CD4-positive, alpha-beta memory T cell (primary cell): ENCODE measurements around the gene SPON2. TPM values are rescaled to one million over a fixed set of nuclear protein-coding genes. Genes with fewer than 3 reads are reported as not detected.

Source experiments
- CTCF ChIA-PET: fragments of 350-600 bp; sonication (Branson Sonifier 250); formaldehyde crosslinking; loops from one replicate; lab custom pipeline; 2021; ENCODE audit warnings: inconsistent platforms; ENCODE audit not compliant: partially characterized antibody; lab: Charles Lee
- POLR2A ChIA-PET: fragments of 350-600 bp; sonication (Branson Sonifier 250); formaldehyde crosslinking; loops from one replicate; lab custom pipeline; 2021; ENCODE audit not compliant: partially characterized antibody; lab: Charles Lee
- DNase-seq, 5 donors: peaks; one replicate each; pipeline versions ENCODE4 v3.0.0 to v3.0.0-alpha.2; 2020 to 2022; ENCODE audit warnings: mixed read lengths in 1 of 5
- H3K27ac ChIP-seq: one replicate; pipeline ENCODE4 v1.7.0; 2013; ENCODE audit warnings: low read depth, low read length
- H3K27me3 ChIP-seq: 2 replicates; pipeline ENCODE4 v1.7.0; 2013; ENCODE audit warnings: mild to moderate bottlenecking, low read length, moderate library complexity; ENCODE audit not compliant: insufficient read depth
- H3K36me3 ChIP-seq: 2 replicates; pipeline ENCODE4 v1.7.0; 2013; ENCODE audit warnings: mild to moderate bottlenecking, low read length, moderate library complexity; ENCODE audit not compliant: insufficient read depth
- H3K4me1 ChIP-seq: 2 replicates; pipeline ENCODE4 v1.7.0; 2013; ENCODE audit warnings: mild to moderate bottlenecking, low read length, moderate library complexity; ENCODE audit not compliant: insufficient read depth
- H3K4me3 ChIP-seq, 2 donors: one replicate each; pipeline ENCODE4 v1.7.0; 2013; ENCODE audit warnings: low read length in 2 of 2, mild to moderate bottlenecking in 1 of 2
- H3K9me3 ChIP-seq, 2 donors: one replicate each; pipeline ENCODE4 v1.7.0; 2013; ENCODE audit warnings: low read length in 2 of 2, control low read depth in 1 of 2; ENCODE audit not compliant: control insufficient read depth in 1 of 2
- H3K27ac Mint-ChIP-seq, 7 donors: one replicate each; pipeline ENCODE4 v1.8.0; 2020 to 2021; ENCODE audit warnings: mixed read lengths in 7 of 7, mild to moderate bottlenecking in 6 of 7, inconsistent platforms in 3 of 7, moderate library complexity in 3 of 7
- H3K27me3 Mint-ChIP-seq, 2 donors: one replicate each; pipeline ENCODE4 v1.8.0; 2020 to 2021; ENCODE audit warnings: mixed read lengths in 2 of 2
- H3K36me3 Mint-ChIP-seq, 2 donors: one replicate each; pipeline ENCODE4 v1.8.0; 2020 to 2021; ENCODE audit warnings: mixed read lengths in 2 of 2, inconsistent platforms in 1 of 2, mild to moderate bottlenecking in 1 of 2
- H3K4me1 Mint-ChIP-seq, 4 donors: one replicate each; pipeline ENCODE4 v1.8.0; 2020 to 2021; ENCODE audit warnings: mixed read lengths in 4 of 4, mild to moderate bottlenecking in 1 of 4
- H3K4me3 Mint-ChIP-seq, 8 donors: one replicate each; pipeline ENCODE4 v1.8.0; 2020 to 2021; ENCODE audit warnings: mixed read lengths in 8 of 8, mild to moderate bottlenecking in 7 of 8, moderate library complexity in 6 of 8, inconsistent platforms in 3 of 8
- H3K9me3 Mint-ChIP-seq, 8 donors: one replicate each; pipeline ENCODE4 v1.8.0; 2020 to 2021; ENCODE audit warnings: mixed read lengths in 8 of 8, mild to moderate bottlenecking in 5 of 8, inconsistent platforms in 3 of 8, moderate library complexity in 1 of 8
- intact Hi-C: fragments of 100-400 bp; cut with micrococcal nuclease; formaldehyde crosslinking; loops from one replicate; pipeline ENCODE4 v1.15.1; 2023
- polyA plus RNA-seq, 2 donors: library from polyadenylated mRNA; unstranded; fragments of 300-500 nt; fragmentation: Illumina TruSeq; gene quantifications; one replicate each; pipeline ENCODE4 v1.2.3, GENCODE V29; 2021
- total RNA-seq, 2 experiments: library from RNA; stranded (reverse); gene quantifications; one replicate each; pipeline ENCODE4 v1.2.3, GENCODE V29; 2021

SPON2 gene
- total and polyA plus RNA-seq, 4 experiments from 2014 or later: 5.4 to 8.4 (median 7.2) TPM

DNA sequence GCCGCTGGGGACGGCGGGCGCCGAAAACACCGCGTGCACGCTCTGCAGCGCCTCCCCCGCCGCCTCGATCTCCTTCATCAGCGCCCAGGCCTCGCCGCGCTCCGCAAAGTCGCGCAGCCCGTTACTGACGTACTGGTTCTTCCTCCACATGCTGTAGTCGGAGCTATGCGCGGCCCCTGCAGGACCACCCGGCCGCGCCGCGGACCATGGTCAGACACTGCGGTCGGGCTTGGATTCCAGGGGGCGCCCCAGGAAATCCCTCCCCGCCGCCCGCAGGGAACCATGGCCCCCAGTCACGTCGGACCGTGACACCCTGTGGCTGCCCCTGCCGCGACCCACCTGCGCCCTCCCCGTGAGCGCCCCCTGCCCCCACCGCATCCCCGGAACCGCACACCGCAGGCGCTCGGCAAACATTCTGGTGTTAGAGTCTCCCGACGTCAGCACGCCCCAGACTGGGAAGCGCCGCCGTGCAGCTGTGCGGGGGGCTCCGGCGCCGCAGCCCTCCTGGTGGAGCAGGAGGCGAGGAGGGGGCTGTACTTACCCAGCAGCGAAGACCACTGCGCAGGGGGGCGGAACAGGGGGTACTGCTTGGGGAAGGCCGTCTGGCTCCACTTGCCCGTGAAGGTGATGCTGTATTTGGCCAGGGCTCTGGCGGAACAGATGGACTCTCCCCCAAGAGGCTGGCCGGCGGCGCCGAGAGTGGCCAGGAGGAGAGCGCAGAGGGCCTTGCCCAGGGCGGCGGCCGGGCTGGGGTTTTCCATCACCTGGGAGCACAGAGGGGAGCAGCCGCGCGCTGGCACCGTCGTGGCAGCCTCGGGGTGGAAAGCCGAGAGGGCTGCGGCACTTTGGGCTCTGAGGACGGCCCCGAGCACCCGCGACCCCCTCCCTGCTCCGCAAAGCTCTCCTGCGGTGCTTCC lies 814 bp downstream of the SPON2 start:
- CTCF ChIA-PET: interaction anchor here (1.0 to 2.0 kb wide), 4 partner anchors 9 to 93 kb away, joined by 3 to 4 read pairs (median 4); no protein-coding TSS in a partner anchor
- H3K36me3 ChIP-seq: no peaks in the 10 kb centered on the region
- Mint-ChIP-seq H3K9me3 (no peaks in the 10 kb centered on the region), H3K27me3 (peaks cover 2 to 8% of the 10 kb centered on the region in 2 donors), H3K4me3 (peak overlapping the region; percentile 46 to 80 (median 70)), H3K4me1 (peaks cover 8 to 32% (median 13%) of the 10 kb centered on the region in 4 donors), H3K27ac (peak overlapping the region in 5 of 7 donors; percentile 12 to 82 (median 31)), H3K36me3 (peaks cover 0 to 3% of the 10 kb centered on the region in 2 donors)
- peaks cover 16% of the 10 kb centered on the region for H3K27me3 ChIP-seq
- POLR2A ChIA-PET: interaction anchor here (0.5 to 2.5 kb wide), 7 partner anchors 8 to 553 kb away, joined by 3 to 16 read pairs (median 5); partner anchors contain the start of gene CTBP1
- peaks cover 27% of the 10 kb centered on the region for H3K4me1 ChIP-seq
- H3K27ac ChIP-seq: no peak overlapping the region
- intact Hi-C loops: loop anchor here (1.0 kb wide), 1 partner anchor 96 kb away; no protein-coding TSS in a partner anchor
- no peaks in the 10 kb centered on the region for H3K9me3 ChIP-seq
- H3K4me3 ChIP-seq: peak overlapping the region in 1 of 2 donors; percentile 19
- DNase-seq: peak; percentile 53 to 64 (median 58)

DNA sequence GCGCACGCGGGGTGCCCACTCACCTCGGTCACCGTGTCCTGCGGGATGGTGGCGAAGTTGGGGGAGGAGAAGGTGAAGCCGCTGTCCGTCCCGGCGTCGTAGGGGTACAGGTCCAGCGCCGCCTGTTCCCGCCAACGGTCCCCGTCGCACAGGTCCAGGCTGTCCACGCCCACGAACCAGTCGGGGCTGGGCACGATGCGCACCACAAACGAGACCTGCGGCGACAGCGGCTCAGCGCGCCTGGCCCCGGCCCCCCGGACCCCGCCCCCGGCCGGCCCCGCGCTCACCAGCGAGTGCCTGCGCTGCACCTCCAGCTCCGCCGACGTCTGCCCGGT lies 1.4 kb downstream of the SPON2 start:
- Histone ChIP-seq H3K27ac (no peak overlapping the region), H3K9me3 (no peaks in the 10 kb centered on the region), H3K4me1 (peaks cover 27% of the 10 kb centered on the region), H3K27me3 (peaks cover 16% of the 10 kb centered on the region), H3K4me3 (no peak overlapping the region), H3K36me3 (no peaks in the 10 kb centered on the region)
- H3K27me3 Mint-ChIP-seq: peaks cover 2 to 5% of the 10 kb centered on the region in 2 donors
- H3K9me3 Mint-ChIP-seq: no peaks in the 10 kb centered on the region
- peak overlapping the region in 6 of 8 donors; percentile 68 to 80 (median 72) for H3K4me3 Mint-ChIP-seq
- H3K4me1 Mint-ChIP-seq: peaks cover 5 to 29% (median 14%) of the 10 kb centered on the region in 4 donors
- intact Hi-C loops: loop anchor here (1.0 kb wide), 1 partner anchor 96 kb away; no protein-coding TSS in a partner anchor
- CTCF ChIA-PET: interaction anchor here (1.0 to 1.3 kb wide), 3 partner anchors 9 to 41 kb away, joined by 3 to 4 read pairs (median 3); no protein-coding TSS in a partner anchor
- DNase-seq: no peak
- POLR2A ChIA-PET: interaction anchor here (0.5 to 2.5 kb wide), 5 partner anchors 9 to 554 kb away, joined by 3 to 16 read pairs (median 5); partner anchors contain the start of gene CTBP1
- H3K36me3 Mint-ChIP-seq: peaks cover 0 to 3% of the 10 kb centered on the region in 2 donors
- no peak overlapping the region for H3K27ac Mint-ChIP-seq

DNA sequence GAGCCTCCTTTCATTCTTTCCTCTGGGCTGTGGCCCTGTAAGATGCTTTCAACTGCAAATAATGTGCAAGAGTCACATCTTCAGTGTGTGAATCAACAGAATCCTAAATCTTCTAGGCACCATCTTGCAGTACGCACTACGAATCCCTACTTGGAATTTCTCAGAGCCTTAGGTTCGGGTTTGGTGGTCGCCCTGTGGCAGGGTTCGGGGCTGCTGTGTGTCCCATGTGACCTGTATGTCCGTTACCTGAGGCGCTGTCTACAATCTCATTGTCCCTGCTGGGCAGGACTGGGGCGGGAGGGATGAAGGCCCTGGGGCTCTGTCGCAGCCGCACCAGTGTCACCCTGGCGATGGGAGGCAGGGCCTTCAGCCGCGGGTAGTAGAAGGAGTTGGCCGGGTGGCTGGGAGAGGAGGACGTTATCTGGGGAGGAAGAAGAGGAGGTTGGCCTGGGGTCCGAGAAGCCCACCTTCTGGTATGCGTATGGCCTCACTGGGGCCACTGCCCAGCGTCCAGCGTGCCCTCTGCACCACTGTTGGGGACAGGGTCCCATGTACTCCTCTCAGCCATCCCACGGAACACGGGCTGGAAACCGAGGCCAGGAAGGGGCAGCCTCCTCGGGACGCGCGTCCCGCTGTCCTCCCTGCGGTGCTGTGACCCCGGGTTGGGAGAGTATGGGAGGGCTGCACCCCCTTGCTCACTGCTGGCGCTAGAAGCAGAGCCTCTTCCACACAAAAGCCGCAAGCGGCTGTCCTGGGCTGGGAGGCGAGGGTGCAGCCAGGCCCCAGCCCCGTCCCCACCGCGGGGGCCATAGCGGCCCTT lies 2.0 kb downstream of the SPON2 start:
- CTCF ChIA-PET: interaction anchor here (1.0 to 5.5 kb wide), 5 partner anchors 10 to 160 kb away, joined by 3 to 109 read pairs (median 3); no protein-coding TSS in a partner anchor
- H3K4me3 Mint-ChIP-seq: peak overlapping the region in 5 of 8 donors; percentile 22 to 73 (median 47)
- DNase-seq: no peak

DNA sequence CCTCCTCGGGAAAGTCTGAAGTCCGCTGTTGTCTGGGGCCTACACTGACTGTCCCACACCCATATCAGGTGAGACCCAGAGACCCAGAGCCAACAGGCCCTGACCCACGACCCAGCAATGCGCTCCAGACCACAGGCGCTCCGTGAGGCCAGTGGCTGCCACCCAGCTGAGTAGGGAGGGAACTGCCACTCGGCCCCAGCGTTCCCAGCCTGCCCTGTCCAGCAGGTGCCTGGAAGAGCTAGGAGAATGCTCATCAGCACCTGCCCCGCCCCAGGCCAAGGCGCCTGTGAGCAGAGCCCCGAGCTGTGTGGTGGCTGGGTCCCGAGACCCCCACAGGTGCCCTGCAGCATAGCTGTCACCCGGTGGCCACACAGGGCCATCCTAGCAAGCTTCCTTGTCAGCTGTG lies 2.7 kb downstream of the SPON2 start:
- CTCF ChIA-PET: interaction anchor here (1.0 to 5.5 kb wide), 3 partner anchors 39 to 161 kb away, joined by 3 to 109 read pairs (median 4); no protein-coding TSS in a partner anchor
- H3K36me3 ChIP-seq: no peaks in the 10 kb centered on the region
- Mint-ChIP-seq H3K27ac (no peak overlapping the region), H3K36me3 (peaks cover 0 to 3% of the 10 kb centered on the region in 2 donors), H3K4me3 (peak overlapping the region in 1 of 8 donors; percentile 57), H3K4me1 (peaks cover 5 to 29% (median 14%) of the 10 kb centered on the region in 4 donors), H3K9me3 (no peaks in the 10 kb centered on the region), H3K27me3 (peaks cover 2 to 5% of the 10 kb centered on the region in 2 donors)
- H3K4me1 ChIP-seq: peaks cover 27% of the 10 kb centered on the region
- intact Hi-C loops: no loop called here
- no peak overlapping the region for H3K27ac ChIP-seq
- no peak for DNase-seq
- no peaks in the 10 kb centered on the region for H3K9me3 ChIP-seq
- POLR2A ChIA-PET: interaction anchor here (4.4 kb wide), 2 partner anchors 31 to 79 kb away, joined by 25 to 50 read pairs; partner anchors contain the start of gene CTBP1
- H3K4me3 ChIP-seq: no peak overlapping the region
- H3K27me3 ChIP-seq: peaks cover 16% of the 10 kb centered on the region

More for the DNA sequence above, 2.0 kb downstream of the SPON2 start:
- Mint-ChIP-seq H3K27me3 (peaks cover 2 to 5% of the 10 kb centered on the region in 2 donors), H3K4me1 (peaks cover 5 to 29% (median 14%) of the 10 kb centered on the region in 4 donors), H3K9me3 (no peaks in the 10 kb centered on the region), H3K36me3 (peaks cover 0 to 3% of the 10 kb centered on the region in 2 donors), H3K27ac (no peak overlapping the region)
- Histone ChIP-seq H3K27ac (no peak overlapping the region), H3K36me3 (no peaks in the 10 kb centered on the region), H3K9me3 (no peaks in the 10 kb centered on the region), H3K27me3 (peaks cover 16% of the 10 kb centered on the region), H3K4me3 (no peak overlapping the region), H3K4me1 (peaks cover 27% of the 10 kb centered on the region)
- intact Hi-C loops: no loop called here
- POLR2A ChIA-PET: interaction anchor here (0.8 to 2.5 kb wide), 4 partner anchors 10 to 97 kb away, joined by 3 to 16 read pairs (median 6); partner anchors contain the start of gene CTBP1

DNA sequence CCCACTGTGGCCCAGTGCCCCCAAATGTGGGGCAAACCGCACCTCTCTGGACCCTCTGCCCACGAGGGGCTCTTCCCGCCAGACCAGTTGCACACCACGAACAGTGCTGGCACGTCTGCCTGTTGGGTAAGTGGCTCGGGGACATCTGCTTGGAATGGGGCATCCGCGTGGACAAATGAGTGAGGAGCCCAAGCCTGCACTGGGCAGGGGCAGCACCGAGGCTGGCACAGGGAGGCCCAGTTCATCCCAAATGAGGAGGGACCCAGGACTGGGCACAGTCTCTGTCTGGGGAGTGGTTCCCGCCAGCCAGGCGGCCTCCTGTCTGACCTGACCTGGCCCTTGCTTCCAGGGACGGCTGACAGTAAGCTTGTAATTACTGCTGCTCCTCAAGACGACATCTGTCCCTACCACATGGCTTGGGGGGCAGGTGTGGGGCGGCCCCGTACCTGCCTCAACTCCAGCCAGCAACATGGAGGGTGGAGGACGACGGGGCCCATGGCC lies 3.2 kb downstream of the SPON2 start:
- H3K4me3 ChIP-seq: no peak overlapping the region
- H3K9me3 ChIP-seq: no peaks in the 10 kb centered on the region
- no peak overlapping the region for H3K27ac ChIP-seq
- intact Hi-C loops: no loop called here
- H3K4me1 Mint-ChIP-seq: peaks cover 5 to 29% (median 14%) of the 10 kb centered on the region in 4 donors
- peaks cover 0 to 3% of the 10 kb centered on the region in 2 donors for H3K36me3 Mint-ChIP-seq
- ChIA-PET POLR2A (interaction anchor here (0.8 to 4.4 kb wide), 4 partner anchors 32 to 99 kb away, joined by 3 to 50 read pairs (median 14); partner anchors contain the start of gene CTBP1), CTCF (interaction anchor here (1.0 to 5.5 kb wide), 4 partner anchors 34 to 161 kb away, joined by 3 to 109 read pairs (median 14); no protein-coding TSS in a partner anchor)
- H3K9me3 Mint-ChIP-seq: no peaks in the 10 kb centered on the region
- peak overlapping the region in 4 of 7 donors; percentile 18 to 74 (median 64) for H3K27ac Mint-ChIP-seq
- peaks cover 2 to 5% of the 10 kb centered on the region in 2 donors for H3K27me3 Mint-ChIP-seq
- H3K27me3 ChIP-seq: peaks cover 16% of the 10 kb centered on the region
- H3K4me3 Mint-ChIP-seq: peak overlapping the region in 6 of 8 donors; percentile 39 to 68 (median 58)
- no peak for DNase-seq
- H3K36me3 ChIP-seq: no peaks in the 10 kb centered on the region
- H3K4me1 ChIP-seq: peaks cover 27% of the 10 kb centered on the region
